Measurements from ENCODE around the gene ANAPC4. TPM values are rescaled to one million over a fixed set of nuclear protein-coding genes. Genes with fewer than 3 reads are reported as not detected.
"Not testable (repeated sequence)": the region's sequence is repeated elsewhere in the genome, so short reads cannot be mapped to it uniquely, and the experiment has no call there.

ANAPC4 gene
- polyA plus RNA-seq: 10 to 100 TPM; 13.8 to 22.5 TPM

DNA sequence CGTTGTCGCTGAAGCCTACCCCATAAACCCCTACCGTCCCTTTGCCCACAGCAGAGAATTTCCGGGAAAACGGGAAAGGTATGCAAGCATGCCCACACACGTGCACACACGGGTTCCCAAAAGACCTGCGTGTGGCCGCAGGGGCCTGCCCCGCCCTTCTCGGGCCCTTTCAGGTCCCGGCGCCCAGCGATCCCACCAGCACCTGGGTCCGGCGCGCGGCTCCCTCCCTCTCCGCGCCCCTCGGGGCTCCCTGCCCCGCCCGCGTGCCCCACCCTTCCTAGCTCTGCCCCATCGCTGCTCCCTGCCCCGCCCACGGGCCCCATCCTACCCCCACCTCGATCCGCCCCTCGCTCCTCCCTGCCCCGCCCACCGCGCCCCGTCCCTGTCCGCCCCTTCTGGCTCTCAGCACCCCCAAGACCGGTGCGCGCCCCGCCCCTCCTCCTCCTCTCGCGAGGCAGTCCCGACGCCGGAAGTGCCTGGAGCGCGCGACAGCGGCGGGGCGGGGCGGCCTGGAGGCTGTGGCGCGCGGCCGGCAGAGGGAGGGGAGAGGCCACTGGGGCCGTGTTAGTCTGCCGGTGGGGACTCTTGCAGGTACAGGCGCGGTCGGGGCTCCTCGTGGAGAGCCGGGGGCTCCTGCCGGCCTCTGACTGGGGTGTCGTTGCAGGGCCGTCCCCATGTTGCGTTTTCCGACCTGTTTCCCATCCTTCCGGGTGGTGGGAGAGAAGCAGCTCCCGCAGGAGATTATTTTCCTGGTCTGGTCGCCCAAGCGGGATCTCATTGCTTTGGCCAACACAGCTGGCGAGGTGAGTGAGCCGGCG is at the start of gene ANAPC4:
Gene ANAPC4, plus strand, starts transcription at position 510 of the 818 bp plus-strand sequence. Its CDS starts 165 bp downstream, at position 675.
- peaks cover 0 to 5% of the 10 kb centered on the region in 2 donors for H3K36me3 ChIP-seq (ENCODE audit: control insufficient read depth in 2 of 2, insufficient read depth in 2 of 2, low read length in 1 of 2)
- H3K27me3 ChIP-seq (ENCODE audit: control insufficient read depth in 1 of 2, insufficient read depth in 2 of 2, low read length in 2 of 2): no peaks in the 10 kb centered on the region
- WGBS, 2 donors: 1% methylated on average over 55 to 74 of the region's 74 CpGs
- H3K27ac ChIP-seq (ENCODE audit: low read depth in 2 of 2, low read length in 1 of 2): peak within 1 kb of the TSS; percentile 78 to 86
- no peaks in the 10 kb centered on the region for H3K9me3 ChIP-seq (ENCODE audit: control insufficient read depth in 2 of 2, insufficient read depth in 1 of 2, low read depth in 1 of 2, low read length in 1 of 2)
- H3K4me3 ChIP-seq (ENCODE audit: low read depth in 1 of 2, low read length in 2 of 2): peak within 1 kb of the TSS; percentile 61 to 85
- peaks cover 3 to 5% of the 10 kb centered on the region in 2 donors for H3K4me1 ChIP-seq (ENCODE audit: control insufficient read depth in 2 of 2, insufficient read depth in 2 of 2, low read length in 1 of 2)

DNA sequence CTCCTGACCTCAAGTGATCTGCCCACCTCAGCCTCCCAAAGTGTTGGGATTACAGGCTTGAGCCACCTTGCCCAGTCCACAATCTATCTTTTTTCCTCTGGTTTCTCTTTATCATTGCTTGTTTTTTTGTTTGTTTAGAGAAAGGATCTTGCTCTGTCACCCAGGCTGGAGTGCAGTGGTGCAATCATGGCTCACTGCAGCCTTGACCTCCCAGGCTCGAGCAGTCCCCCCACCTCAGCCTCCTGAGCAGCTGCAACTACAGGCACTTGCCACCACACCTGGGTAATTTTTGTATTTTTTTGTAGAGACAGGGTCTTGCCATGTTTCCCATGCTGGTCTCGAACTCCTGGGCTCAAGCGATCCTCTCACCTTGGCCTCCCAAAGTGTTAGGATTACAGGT is 48.6 kb upstream of the ANAPC4 start:
- WGBS, 2 donors: 94 to 98% methylated on average over 3 of the region's 3 CpGs
- H3K9me3 ChIP-seq (ENCODE audit: control insufficient read depth in 2 of 2, insufficient read depth in 1 of 2, low read depth in 1 of 2, low read length in 1 of 2); H3K36me3 ChIP-seq (ENCODE audit: control insufficient read depth in 2 of 2, insufficient read depth in 2 of 2, low read length in 1 of 2); H3K4me1 ChIP-seq (ENCODE audit: control insufficient read depth in 2 of 2, insufficient read depth in 2 of 2, low read length in 1 of 2); H3K4me3 ChIP-seq (ENCODE audit: low read depth in 1 of 2, low read length in 2 of 2); H3K27me3 ChIP-seq (ENCODE audit: control insufficient read depth in 1 of 2, insufficient read depth in 2 of 2, low read length in 2 of 2); H3K27ac ChIP-seq (ENCODE audit: low read depth in 2 of 2, low read length in 1 of 2): not testable (repeated sequence)

- Histone ChIP-seq H3K36me3 (ENCODE audit: control insufficient read depth in 2 of 2, insufficient read depth in 2 of 2, low read length in 1 of 2) (no peaks in the 10 kb centered on the region), H3K9me3 (ENCODE audit: control insufficient read depth in 2 of 2, insufficient read depth in 1 of 2, low read depth in 1 of 2, low read length in 1 of 2) (no peaks in the 10 kb centered on the region), H3K4me3 (ENCODE audit: low read depth in 1 of 2, low read length in 2 of 2) (no peak overlapping the region), H3K27ac (ENCODE audit: low read depth in 2 of 2, low read length in 1 of 2) (no peak overlapping the region), H3K27me3 (ENCODE audit: control insufficient read depth in 1 of 2, insufficient read depth in 2 of 2, low read length in 2 of 2) (no peaks in the 10 kb centered on the region), H3K4me1 (ENCODE audit: control insufficient read depth in 2 of 2, insufficient read depth in 2 of 2, low read length in 1 of 2) (peaks cover 0 to 5% of the 10 kb centered on the region in 2 donors)
- 93 to 94% methylated on average over 1 of the region's 1 CpG for WGBS, 2 donors
These were observed 46.7 kb upstream of the ANAPC4 start for GRCh38 chr4:25330335-25330734.

DNA sequence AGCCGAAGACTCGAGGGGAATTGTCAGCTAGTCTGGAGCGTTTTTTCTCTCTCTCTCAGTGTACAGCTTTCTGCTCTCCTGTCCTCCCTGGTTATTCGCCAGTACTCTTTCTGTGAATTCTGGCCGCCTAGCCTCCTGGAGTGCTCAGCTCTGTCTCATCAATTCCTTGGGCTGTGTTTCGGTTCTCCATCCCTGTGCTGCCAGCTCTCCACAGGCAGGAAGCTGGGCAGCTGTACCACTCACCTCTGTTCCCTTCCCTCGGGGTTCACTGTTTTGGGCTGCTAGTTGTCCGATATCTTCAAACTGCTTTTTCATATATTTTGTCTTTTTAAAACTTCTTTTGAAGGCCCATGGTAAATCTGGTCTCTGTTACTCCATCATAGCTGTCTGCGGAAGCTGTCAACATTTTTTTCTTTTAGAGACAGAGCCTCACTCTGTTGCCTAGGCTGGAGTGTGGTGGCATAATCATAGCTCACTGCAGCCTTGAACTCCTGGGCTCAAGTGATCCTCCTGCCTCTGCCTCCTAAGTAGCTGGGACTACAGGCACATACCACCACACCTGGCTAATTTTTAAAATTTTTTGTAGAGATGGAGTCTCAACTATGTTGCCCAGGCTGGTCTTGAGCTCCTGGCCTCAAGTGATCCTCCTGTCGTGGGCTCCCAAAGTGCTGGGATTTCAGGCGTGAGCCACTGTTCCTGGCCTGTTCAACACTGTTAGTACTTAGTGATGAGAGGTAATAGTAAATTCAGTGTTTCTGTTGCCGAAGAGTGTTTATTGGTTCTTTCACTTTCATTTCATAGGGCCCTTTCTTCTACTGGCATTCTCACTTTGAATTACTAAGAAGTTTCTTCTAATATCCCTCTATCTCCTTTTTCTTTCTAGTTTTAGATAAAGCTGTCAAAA is 45.9 kb upstream of the ANAPC4 start:
- Histone ChIP-seq H3K36me3 (ENCODE audit: control insufficient read depth in 2 of 2, insufficient read depth in 2 of 2, low read length in 1 of 2) (no peaks in the 10 kb centered on the region), H3K27me3 (ENCODE audit: control insufficient read depth in 1 of 2, insufficient read depth in 2 of 2, low read length in 2 of 2) (no peaks in the 10 kb centered on the region), H3K27ac (ENCODE audit: low read depth in 2 of 2, low read length in 1 of 2) (no peak overlapping the region), H3K4me1 (ENCODE audit: control insufficient read depth in 2 of 2, insufficient read depth in 2 of 2, low read length in 1 of 2) (peaks cover 0 to 5% of the 10 kb centered on the region in 2 donors), H3K9me3 (ENCODE audit: control insufficient read depth in 2 of 2, insufficient read depth in 1 of 2, low read depth in 1 of 2, low read length in 1 of 2) (no peaks in the 10 kb centered on the region), H3K4me3 (ENCODE audit: low read depth in 1 of 2, low read length in 2 of 2) (no peak overlapping the region)
- 78 to 82% methylated on average over 12 of the region's 12 CpGs for WGBS, 2 donors

DNA sequence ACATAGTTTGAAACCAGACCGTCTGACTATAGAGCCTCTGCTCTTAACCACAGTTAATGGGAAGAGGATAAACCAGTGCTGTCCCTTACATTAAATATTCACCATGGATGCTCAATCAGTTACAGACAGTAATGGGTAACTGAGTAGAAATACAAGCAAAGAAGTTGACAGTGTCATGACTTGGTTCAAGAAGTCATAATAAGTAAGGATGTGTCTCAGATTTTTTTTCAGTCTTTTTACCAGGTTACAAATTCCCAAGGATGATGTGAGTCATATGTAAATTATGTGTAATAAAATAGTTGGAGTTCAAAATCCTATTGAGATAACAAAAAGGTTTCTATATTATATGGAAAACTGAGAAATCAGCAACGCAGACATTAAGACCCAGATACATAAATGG is 33.4 kb upstream of the ANAPC4 start:
- H3K9me3 ChIP-seq (ENCODE audit: control insufficient read depth in 2 of 2, insufficient read depth in 1 of 2, low read depth in 1 of 2, low read length in 1 of 2): no peaks in the 10 kb centered on the region
- H3K4me3 ChIP-seq (ENCODE audit: low read depth in 1 of 2, low read length in 2 of 2): no peak overlapping the region
- peaks cover 0 to 3% of the 10 kb centered on the region in 2 donors for H3K36me3 ChIP-seq (ENCODE audit: control insufficient read depth in 2 of 2, insufficient read depth in 2 of 2, low read length in 1 of 2)
- 92 to 99% methylated on average over 2 of the region's 2 CpGs for WGBS, 2 donors
- H3K4me1 ChIP-seq (ENCODE audit: control insufficient read depth in 2 of 2, insufficient read depth in 2 of 2, low read length in 1 of 2): no peaks in the 10 kb centered on the region
- no peaks in the 10 kb centered on the region for H3K27me3 ChIP-seq (ENCODE audit: control insufficient read depth in 1 of 2, insufficient read depth in 2 of 2, low read length in 2 of 2)
- H3K27ac ChIP-seq (ENCODE audit: low read depth in 2 of 2, low read length in 1 of 2): no peak overlapping the region

- Histone ChIP-seq H3K27me3 (ENCODE audit: control insufficient read depth in 1 of 2, insufficient read depth in 2 of 2, low read length in 2 of 2) (no peaks in the 10 kb centered on the region), H3K36me3 (ENCODE audit: control insufficient read depth in 2 of 2, insufficient read depth in 2 of 2, low read length in 1 of 2) (peaks cover 0 to 3% of the 10 kb centered on the region in 2 donors), H3K4me3 (ENCODE audit: low read depth in 1 of 2, low read length in 2 of 2) (no peak overlapping the region), H3K27ac (ENCODE audit: low read depth in 2 of 2, low read length in 1 of 2) (no peak overlapping the region), H3K4me1 (ENCODE audit: control insufficient read depth in 2 of 2, insufficient read depth in 2 of 2, low read length in 1 of 2) (no peaks in the 10 kb centered on the region), H3K9me3 (ENCODE audit: control insufficient read depth in 2 of 2, insufficient read depth in 1 of 2, low read depth in 1 of 2, low read length in 1 of 2) (no peaks in the 10 kb centered on the region)
- 73 to 77% methylated on average over 5 of the region's 5 CpGs for WGBS, 2 donors
These were observed 31.3 kb upstream of the ANAPC4 start for GRCh38 chr4:25345744-25346143.

DNA sequence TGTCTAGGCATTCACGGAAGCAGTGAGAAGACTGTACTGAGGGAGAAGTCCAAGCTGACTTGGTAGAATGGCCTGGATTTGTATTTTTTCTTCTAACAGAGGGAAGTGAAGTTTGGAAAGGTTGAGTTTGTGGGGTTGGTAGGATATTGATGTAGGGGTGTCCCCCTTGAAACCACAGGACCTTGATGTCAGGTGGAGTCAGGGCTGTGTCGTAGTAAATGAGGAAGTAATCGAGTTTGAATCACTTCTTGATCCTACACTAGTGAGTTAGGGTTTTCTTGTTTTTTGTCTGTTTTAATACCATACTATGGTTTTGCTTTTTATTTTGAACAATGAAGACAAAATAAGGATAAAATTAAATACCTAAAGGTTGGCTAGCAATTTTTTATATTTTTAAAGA is 30.1 kb upstream of the ANAPC4 start:
- Histone ChIP-seq H3K9me3 (ENCODE audit: control insufficient read depth in 2 of 2, insufficient read depth in 1 of 2, low read depth in 1 of 2, low read length in 1 of 2) (no peaks in the 10 kb centered on the region), H3K4me1 (ENCODE audit: control insufficient read depth in 2 of 2, insufficient read depth in 2 of 2, low read length in 1 of 2) (no peaks in the 10 kb centered on the region), H3K27ac (ENCODE audit: low read depth in 2 of 2, low read length in 1 of 2) (no peak overlapping the region), H3K4me3 (ENCODE audit: low read depth in 1 of 2, low read length in 2 of 2) (no peak overlapping the region), H3K36me3 (ENCODE audit: control insufficient read depth in 2 of 2, insufficient read depth in 2 of 2, low read length in 1 of 2) (peaks cover 0 to 3% of the 10 kb centered on the region in 2 donors), H3K27me3 (ENCODE audit: control insufficient read depth in 1 of 2, insufficient read depth in 2 of 2, low read length in 2 of 2) (no peaks in the 10 kb centered on the region)
- WGBS, 2 donors: 87 to 96% methylated on average over 3 of the region's 3 CpGs

DNA sequence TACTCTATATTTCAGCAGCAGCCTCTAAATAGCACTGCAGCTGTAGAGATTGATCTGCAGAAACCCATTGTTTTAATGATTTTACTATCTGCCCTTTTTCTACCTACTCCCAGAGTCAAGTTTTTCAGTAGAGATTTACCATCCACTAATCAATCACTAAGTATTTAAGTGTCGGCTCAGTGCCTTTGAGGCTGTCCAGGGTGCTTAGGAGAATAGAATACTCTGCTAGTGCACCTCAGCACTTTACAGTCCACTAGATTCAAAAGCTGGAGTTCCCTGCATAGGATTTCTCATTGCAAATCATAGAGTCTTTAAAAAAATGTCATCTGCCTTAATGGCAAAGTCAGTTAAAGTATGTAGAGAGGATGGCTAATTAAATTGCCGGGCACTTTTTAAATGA is 29.6 kb upstream of the ANAPC4 start:
- no peaks in the 10 kb centered on the region for H3K9me3 ChIP-seq (ENCODE audit: control insufficient read depth in 2 of 2, insufficient read depth in 1 of 2, low read depth in 1 of 2, low read length in 1 of 2)
- no peaks in the 10 kb centered on the region for H3K27me3 ChIP-seq (ENCODE audit: control insufficient read depth in 1 of 2, insufficient read depth in 2 of 2, low read length in 2 of 2)
- no peak overlapping the region for H3K4me3 ChIP-seq (ENCODE audit: low read depth in 1 of 2, low read length in 2 of 2)
- peaks cover 0 to 3% of the 10 kb centered on the region in 2 donors for H3K36me3 ChIP-seq (ENCODE audit: control insufficient read depth in 2 of 2, insufficient read depth in 2 of 2, low read length in 1 of 2)
- no peaks in the 10 kb centered on the region for H3K4me1 ChIP-seq (ENCODE audit: control insufficient read depth in 2 of 2, insufficient read depth in 2 of 2, low read length in 1 of 2)
- H3K27ac ChIP-seq (ENCODE audit: low read depth in 2 of 2, low read length in 1 of 2): no peak overlapping the region
- WGBS, 2 donors: 77 to 80% methylated on average over 2 of the region's 2 CpGs

GRCh38 chr4:25347971-25348370 is 29.1 kb upstream of the ANAPC4 start:
- Histone ChIP-seq H3K9me3 (ENCODE audit: control insufficient read depth in 2 of 2, insufficient read depth in 1 of 2, low read depth in 1 of 2, low read length in 1 of 2) (no peaks in the 10 kb centered on the region), H3K27me3 (ENCODE audit: control insufficient read depth in 1 of 2, insufficient read depth in 2 of 2, low read length in 2 of 2) (no peaks in the 10 kb centered on the region), H3K36me3 (ENCODE audit: control insufficient read depth in 2 of 2, insufficient read depth in 2 of 2, low read length in 1 of 2) (peaks cover 0 to 3% of the 10 kb centered on the region in 2 donors), H3K27ac (ENCODE audit: low read depth in 2 of 2, low read length in 1 of 2) (no peak overlapping the region), H3K4me3 (ENCODE audit: low read depth in 1 of 2, low read length in 2 of 2) (no peak overlapping the region), H3K4me1 (ENCODE audit: control insufficient read depth in 2 of 2, insufficient read depth in 2 of 2, low read length in 1 of 2) (no peaks in the 10 kb centered on the region)
- 68 to 88% methylated on average over 2 of the region's 2 CpGs for WGBS, 2 donors

Measured in esophagus (tissue), 2 donors.